ENCODE data around the gene SPTLC3.

The SPTLC3 gene

GRCh38 chr20:13028673-13029072 lies 19.9 kb downstream of the SPTLC3 start:
- DNase-seq (ENCODE audit: low read depth in 2 of 2, low spot score in 1 of 2): no peak

GRCh38 chr20:13029687-13030375 lies 21.1 kb downstream of the SPTLC3 start:
- no peak for DNase-seq (ENCODE audit: low read depth in 2 of 2, low spot score in 1 of 2)

GRCh38 chr20:13031751-13032150 lies 23.0 kb downstream of the SPTLC3 start:
- DNase-seq (ENCODE audit: low read depth in 2 of 2, low spot score in 1 of 2): no peak

- no peak for DNase-seq (ENCODE audit: low read depth in 2 of 2, low spot score in 1 of 2)
These were observed 25.3 kb downstream of the SPTLC3 start for GRCh38 chr20:13034115-13034514.

- DNase-seq (ENCODE audit: low read depth in 2 of 2, low spot score in 1 of 2): no peak
These were observed 26.2 kb downstream of the SPTLC3 start for GRCh38 chr20:13034936-13035335.

GRCh38 chr20:13035399-13036152 lies 26.8 kb downstream of the SPTLC3 start:
- DNase-seq (ENCODE audit: low read depth in 2 of 2, low spot score in 1 of 2): no peak

- no peak for DNase-seq (ENCODE audit: low read depth in 2 of 2, low spot score in 1 of 2)
These were observed 29.0 kb downstream of the SPTLC3 start for GRCh38 chr20:13037727-13038126.

- no peak for DNase-seq (ENCODE audit: low read depth in 2 of 2, low spot score in 1 of 2)
These were observed 33.0 kb downstream of the SPTLC3 start for GRCh38 chr20:13041574-13042457.

- DNase-seq (ENCODE audit: low read depth in 2 of 2, low spot score in 1 of 2): no peak
These were observed 33.7 kb downstream of the SPTLC3 start for GRCh38 chr20:13042458-13042794.

- no peak for DNase-seq (ENCODE audit: low read depth in 2 of 2, low spot score in 1 of 2)
These were observed 37.6 kb downstream of the SPTLC3 start for GRCh38 chr20:13046409-13046808.

GRCh38 chr20:13054011-13054410 lies 45.2 kb downstream of the SPTLC3 start:
- no peak for DNase-seq (ENCODE audit: low read depth in 2 of 2, low spot score in 1 of 2)

GRCh38 chr20:13058666-13059389 lies 50.1 kb downstream of the SPTLC3 start:
- no peak for DNase-seq (ENCODE audit: low read depth in 2 of 2, low spot score in 1 of 2)

- DNase-seq (ENCODE audit: low read depth in 2 of 2, low spot score in 1 of 2): no peak
These were observed 50.8 kb downstream of the SPTLC3 start for GRCh38 chr20:13059398-13060136.

GRCh38 chr20:13060327-13060726 lies 51.6 kb downstream of the SPTLC3 start:
- no peak for DNase-seq (ENCODE audit: low read depth in 2 of 2, low spot score in 1 of 2)

GRCh38 chr20:13061381-13061780 lies 52.6 kb downstream of the SPTLC3 start:
- no peak for DNase-seq (ENCODE audit: low read depth in 2 of 2, low spot score in 1 of 2)

GRCh38 chr20:13062789-13063188 lies 54.0 kb downstream of the SPTLC3 start:
- DNase-seq (ENCODE audit: low read depth in 2 of 2, low spot score in 1 of 2): no peak

- DNase-seq (ENCODE audit: low read depth in 2 of 2, low spot score in 1 of 2): no peak
These were observed 59.6 kb downstream of the SPTLC3 start for GRCh38 chr20:13068336-13068735.

GRCh38 chr20:13081877-13082276 lies 73.1 kb downstream of the SPTLC3 start:
- DNase-seq (ENCODE audit: low read depth in 2 of 2, low spot score in 1 of 2): no peak

- no peak for DNase-seq (ENCODE audit: low read depth in 2 of 2, low spot score in 1 of 2)
These were observed 73.6 kb downstream of the SPTLC3 start for GRCh38 chr20:13082378-13082777.

GRCh38 chr20:13085275-13085674 lies 76.5 kb downstream of the SPTLC3 start:
- no peak for DNase-seq (ENCODE audit: low read depth in 2 of 2, low spot score in 1 of 2)
